H1 (cell line): ENCODE data around the gene ZNF148. TPM values are rescaled to one million over a fixed set of nuclear protein-coding genes. Genes with fewer than 3 reads are reported as not detected.
A peak's percentile ranks its signal among the peaks of the same experiment; 100 is the strongest.

Experiments
- CTCF ChIA-PET: fragments of 300-600 bp; sonication (Branson Sonifier 250); formaldehyde crosslinking; loops from one replicate; lab custom pipeline; 2021; ENCODE audit not compliant: partially characterized antibody; lab: Charles Lee
- POLR2A ChIA-PET: fragments of 300-600 bp; sonication (Branson Sonifier 250); formaldehyde crosslinking; loops from one replicate; lab custom pipeline; 2021; ENCODE audit warnings: inconsistent platforms; ENCODE audit not compliant: partially characterized antibody; lab: Charles Lee
- DNase-seq, 2 experiments: peaks; one replicate each; pipeline versions ENCODE4 v3.0.0 to v3.0.0-alpha.2; 2010 to 2022; ENCODE audit warnings: low spot score in 2 of 2, low read depth in 1 of 2, mixed read lengths in 1 of 2
- FAIRE-seq: peaks from 2 replicates; lab custom pipeline; 2011; peaks lifted over from hg19 to GRCh38; lab: Jason Lieb, UNC
- H2AFZ ChIP-seq: 2 replicates; pipeline ENCODE4 v1.8.1; 2012; ENCODE audit warnings: low read length, inconsistent platforms
- H2AK5ac ChIP-seq: 2 replicates; pipeline ENCODE4 v1.6.1; 2013; ENCODE audit warnings: low read depth, low read length
- H2BK120ac ChIP-seq: replicated peaks from 2 replicates; pipeline ENCODE3; 2013; ENCODE audit warnings: low read depth, low read length, inconsistent platforms
- H2BK12ac ChIP-seq: 2 replicates; pipeline ENCODE4 v1.6.1; 2013; ENCODE audit warnings: low read depth, low read length
- H2BK15ac ChIP-seq: 2 replicates; pipeline ENCODE4 v1.6.1; 2013; ENCODE audit warnings: low read length
- H2BK20ac ChIP-seq: 2 replicates; pipeline ENCODE4 v1.6.1; 2013; ENCODE audit warnings: low read length
- H2BK5ac ChIP-seq: 2 replicates; pipeline ENCODE4 v1.6.1; 2013; ENCODE audit warnings: low read depth, low read length
- H3K14ac ChIP-seq: 2 replicates; pipeline ENCODE4 v1.6.1; 2013; ENCODE audit warnings: inconsistent platforms; ENCODE audit not compliant: insufficient read length
- H3K18ac ChIP-seq: 2 replicates; pipeline ENCODE4 v1.6.1; 2013; ENCODE audit warnings: low read length; ENCODE audit errors: extremely low read depth
- H3K23ac ChIP-seq: 2 replicates; pipeline ENCODE4 v1.6.1; 2013; ENCODE audit warnings: inconsistent platforms; ENCODE audit not compliant: insufficient read length
- H3K23me2 ChIP-seq: 2 replicates; pipeline ENCODE4 v1.6.1; 2013; ENCODE audit warnings: low read depth, low read length
- H3K27ac ChIP-seq: 2 replicates; pipeline ENCODE4 v1.6.1; 2011; ENCODE audit warnings: low read depth, low read length, inconsistent platforms
- H3K27me3 ChIP-seq, 4 experiments: replicated peaks in 1 of 4; 1 replicate in 1 of 4; 2 replicates in 3 of 4; pipeline versions ENCODE4 v1.6.1 to v1.8.1; 2011 to 2013; ENCODE audit warnings: low read length in 3 of 4, mild to moderate bottlenecking in 3 of 4, inconsistent platforms in 2 of 4, mixed read lengths in 2 of 4, moderate library complexity in 1 of 4; ENCODE audit not compliant: control insufficient read depth in 3 of 4, insufficient read depth in 3 of 4; ENCODE audit errors: extremely low read depth in 1 of 4
- H3K36me3 ChIP-seq, 4 experiments: 2 replicates each; pipeline versions ENCODE4 v1.6.1 to v1.8.1; 2011 to 2013; ENCODE audit warnings: mild to moderate bottlenecking in 4 of 4, low read length in 3 of 4, moderate library complexity in 2 of 4, control low read depth in 1 of 4, inconsistent platforms in 1 of 4; ENCODE audit not compliant: insufficient read depth in 4 of 4, control insufficient read depth in 2 of 4
- H3K4ac ChIP-seq: replicated peaks from 2 replicates; pipeline ENCODE3; 2013; ENCODE audit warnings: low read length, low read depth, mixed read lengths, inconsistent platforms; ENCODE audit not compliant: insufficient read length
- H3K4me1 ChIP-seq, 4 experiments: replicated peaks in 1 of 4; 1 replicate in 1 of 4; 2 replicates in 3 of 4; pipeline versions ENCODE4 v1.6.1 to v1.8.1; 2011 to 2013; ENCODE audit warnings: low read length in 3 of 4, inconsistent platforms in 2 of 4, mixed read lengths in 1 of 4; ENCODE audit not compliant: insufficient read depth in 4 of 4, control insufficient read depth in 3 of 4
- H3K4me2 ChIP-seq, 2 experiments: 2 replicates each; pipeline versions ENCODE4 v1.6.1 to v1.8.1; 2011 to 2013; ENCODE audit warnings: low read depth in 2 of 2, low read length in 2 of 2, control low read depth in 1 of 2, inconsistent platforms in 1 of 2, mild to moderate bottlenecking in 1 of 2; ENCODE audit not compliant: insufficient read depth in 1 of 2
- H3K4me3 ChIP-seq, 4 experiments: fragments of 200-600, 300-600 bp in 1 of 4; sonication (generic), shearing (Covaris generic), sonication (Bioruptor Twin) in 1 of 4; 2 replicates each; pipeline versions ENCODE4 v1.5.1 to v1.8.1; 2011 to 2016; ENCODE audit warnings: low read length in 4 of 4, low read depth in 3 of 4, control low read depth in 2 of 4, inconsistent platforms in 2 of 4, mild to moderate bottlenecking in 2 of 4, mixed read lengths in 1 of 4, moderate library complexity in 1 of 4; ENCODE audit not compliant: insufficient read depth in 2 of 4; ENCODE audit errors: extremely low read depth in 1 of 4
- H3K56ac ChIP-seq: replicated peaks from 2 replicates; pipeline ENCODE3; 2013; ENCODE audit warnings: low read depth, mild to moderate bottlenecking, mixed read lengths, low read length, inconsistent platforms; ENCODE audit not compliant: insufficient read length
- H3K79me1 ChIP-seq: 2 replicates; pipeline ENCODE4 v1.6.1; 2013; ENCODE audit warnings: low read depth, low read length, control low read depth
- H3K79me2 ChIP-seq, 2 experiments: 2 replicates each; pipeline versions ENCODE4 v1.6.1 to v1.8.1; 2012 to 2013; ENCODE audit warnings: low read length in 2 of 2, mild to moderate bottlenecking in 2 of 2, inconsistent platforms in 1 of 2; ENCODE audit not compliant: insufficient read depth in 2 of 2, control insufficient read depth in 1 of 2
- H3K9ac ChIP-seq, 4 experiments: replicated peaks in 1 of 4; 1 replicate in 1 of 4; 2 replicates in 3 of 4; pipeline versions ENCODE4 v1.6.1 to v1.8.1; 2011 to 2013; ENCODE audit warnings: low read depth in 3 of 4, low read length in 3 of 4, control low read depth in 2 of 4, mild to moderate bottlenecking in 2 of 4, moderate library complexity in 2 of 4, inconsistent platforms in 1 of 4; ENCODE audit errors: extremely low read depth in 1 of 4
- H3K9me3 ChIP-seq, 2 experiments: 2 replicates each; pipeline versions ENCODE4 v1.6.1 to v1.8.1; 2012 to 2013; ENCODE audit warnings: mild to moderate bottlenecking in 2 of 2, moderate library complexity in 2 of 2, control low read depth in 1 of 2, inconsistent platforms in 1 of 2, low read depth in 1 of 2, low read length in 1 of 2, mixed read lengths in 1 of 2; ENCODE audit not compliant: insufficient read depth in 2 of 2
- H4K20me1 ChIP-seq, 2 experiments: replicated peaks in 1 of 2; 2 replicates each; pipeline versions ENCODE3 to v1.8.1; 2011 to 2013; ENCODE audit warnings: inconsistent platforms in 2 of 2, low read length in 2 of 2, mild to moderate bottlenecking in 1 of 2; ENCODE audit not compliant: insufficient read depth in 2 of 2, control insufficient read depth in 1 of 2
- H4K5ac ChIP-seq: 2 replicates; pipeline ENCODE4 v1.6.1; 2013; ENCODE audit warnings: low read length, low read depth, mixed read lengths, inconsistent platforms; ENCODE audit not compliant: insufficient read length
- H4K8ac ChIP-seq: 2 replicates; pipeline ENCODE4 v1.8.0; 2013; ENCODE audit warnings: mild to moderate bottlenecking, moderate library complexity, low read length, inconsistent platforms; ENCODE audit not compliant: insufficient read depth; ENCODE audit errors: extremely low read depth
- H4K91ac ChIP-seq: replicated peaks from 2 replicates; pipeline ENCODE3; 2013; ENCODE audit warnings: low read length, mixed read lengths, inconsistent platforms; ENCODE audit not compliant: insufficient read length
- BCL11A ChIP-seq, 2 experiments: IDR thresholded peaks; one replicate each; pipeline ENCODE4 v1.6.1; 2011; ENCODE audit warnings: low read depth in 2 of 2, low read length in 2 of 2, mild to moderate bottlenecking in 2 of 2
- TCF12 ChIP-seq: IDR thresholded peaks from 2 replicates; pipeline ENCODE4 v1.6.1; 2011; ENCODE audit warnings: low read depth, mild to moderate bottlenecking, low read length
- WGBS, 2 experiments: shearing (Covaris generic) in 1 of 2; methylation state at CpG; one replicate each; pipeline versions ENCODE4 v1.1.6 to v1.1.7; 2013 to 2015; ENCODE audit warnings: low lambda C conversion rate in 2 of 2, mixed read lengths in 2 of 2, inconsistent platforms in 1 of 2, low coverage in 1 of 2, missing lambda C conversion rate in 1 of 2; ENCODE audit not compliant: insufficient replicate concordance in 2 of 2, insufficient coverage in 1 of 2, insufficient read length in 1 of 2; ENCODE audit errors: extremely low coverage in 1 of 2, missing lambda C conversion rate in 1 of 2; 5-methylcytosine and 5-hydroxymethylcytosine counted together
- polyA plus RNA-seq, 7 experiments: library from polyadenylated mRNA; depleted of rRNA in 3 of 7; stranded (reverse) in 5 of 7; unstranded in 2 of 7; fragments of >200 nt in 5 of 7; fragments of 200-250 nt in 2 of 7; gene quantifications; 1 replicate in 5 of 7; 2 replicates in 1 of 7; 4 replicates in 1 of 7; pipeline versions ENCODE4 v1.2.1 to v1.2.3, GENCODE V29; 2011 to 2013; ENCODE audit warnings: missing spikeins in 2 of 7, mixed read lengths in 2 of 7
- total RNA-seq: library from RNA; stranded (reverse); fragmentation: NEBNext Ultra II Directional; extraction: Animal tissue kit (Norgen Biotek cat#: 25700); gene quantifications from 2 replicates; pipeline ENCODE4 v1.2.1, GENCODE V29; 2021
- TF ChIP-seq, protein P1 (sequence below): IDR thresholded peaks from 2 replicates; pipeline ENCODE4 v1.6.1; 2012; ENCODE audit warnings: inconsistent platforms

Gene ZNF148
- total and polyA plus RNA-seq, 2 of the 8 experiments (the other 6 are each of a cell fraction or from before 2014, with no cell fraction given), result 3.7 to 22.6 TPM

DNA sequence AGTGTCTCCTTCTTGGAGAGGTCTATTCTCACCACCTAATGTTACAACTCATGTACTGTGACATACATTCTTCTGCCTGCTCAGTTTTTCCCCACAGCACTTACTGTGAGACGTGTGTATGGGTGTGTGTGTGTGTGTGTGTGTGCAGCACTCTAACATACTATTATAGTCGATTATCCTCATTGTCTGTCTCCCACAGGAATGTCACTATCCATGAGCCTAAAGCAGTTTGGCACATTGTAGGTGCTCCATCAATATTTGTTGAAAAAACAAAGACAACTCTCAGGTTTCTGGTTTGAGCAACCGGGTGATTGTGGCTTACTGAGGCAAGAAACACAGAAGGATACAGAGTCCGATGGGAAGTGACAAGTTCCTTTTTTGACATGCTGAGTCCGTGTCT, 8.6 kb upstream of the ZNF148 start:
- Histone ChIP-seq H2AFZ (peak overlapping the region; percentile 66; the same call in 1 of the 2 replicates), H4K5ac (no peak overlapping the region), H3K56ac (no peak overlapping the region), H3K27ac (no peak overlapping the region), H3K4me2 (no peak overlapping the region), H2BK12ac (no peak overlapping the region), H4K20me1 (no peaks in the 10 kb centered on the region), H2AK5ac (no peak overlapping the region), H3K4me1 (0 out of 7 replicates have a peak, but pooled peaks cover 0 to 2% (median 0%) of the 10 kb centered on the region in 4 experiments), H3K4me3 (no peak overlapping the region), H3K14ac (no peak overlapping the region), H3K23me2 (no peaks in the 10 kb centered on the region), H3K18ac (peak overlapping the region; percentile 71; the same call in 1 of the 2 replicates), H2BK5ac (no peak overlapping the region), H3K36me3 (no peaks in the 10 kb centered on the region), H4K91ac (no peak overlapping the region)
- no peak for DNase-seq
- POLR2A ChIA-PET, result no interaction called here
- no peak for FAIRE-seq
- TF ChIP-seq, protein P1, sequence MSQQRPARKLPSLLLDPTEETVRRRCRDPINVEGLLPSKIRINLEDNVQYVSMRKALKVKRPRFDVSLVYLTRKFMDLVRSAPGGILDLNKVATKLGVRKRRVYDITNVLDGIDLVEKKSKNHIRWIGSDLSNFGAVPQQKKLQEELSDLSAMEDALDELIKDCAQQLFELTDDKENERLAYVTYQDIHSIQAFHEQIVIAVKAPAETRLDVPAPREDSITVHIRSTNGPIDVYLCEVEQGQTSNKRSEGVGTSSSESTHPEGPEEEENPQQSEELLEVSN, result no peak
- TF ChIP-seq BCL11A (IDR thresholded peaks at IDR 0.05; ENCODE audit: low read depth in 2 of 2, low read length in 2 of 2), result no peak
- TF ChIP-seq TCF12, result no peak
- TF ChIP-seq, all 59 proteins: peak for 0
- Histone ChIP-seq H3K79me2 (no peaks in the 10 kb centered on the region), H3K9me3 (no peaks in the 10 kb centered on the region), H3K9ac (no peak overlapping the region), H3K23ac (no peak overlapping the region), H2BK120ac (no peak overlapping the region), H2BK15ac (no peak overlapping the region), H3K79me1 (no peaks in the 10 kb centered on the region), H4K8ac (no peak overlapping the region), H2BK20ac (no peak overlapping the region), H3K4ac (no peak overlapping the region), H3K27me3 (no peaks in the 10 kb centered on the region; a peak in 1 of 7 replicates)
- CTCF ChIA-PET, result no interaction called here
- WGBS, 2 experiments, result 84% methylated on average over 5 of the region's 5 CpGs; no CpG with 5 or more reads in 1 of the 2 experiments
